DOHH2 (cell line): ENCODE measurements around the gene PRKCZ.

Experiments
- H3F3A ChIP-seq: fragments of 200-600 bp; sonication (generic), shearing (Covaris generic); 2 replicates; pipeline ENCODE4 v1.6.0; 2016; ENCODE audit warnings: antibody characterized with exemption, mild to moderate bottlenecking; ENCODE audit not compliant: control insufficient read depth, insufficient read depth
- H3K27ac ChIP-seq: fragments of 200-600 bp; sonication (generic); 2 replicates; pipeline ENCODE4 v1.5.1; 2014; ENCODE audit warnings: low read depth, mild to moderate bottlenecking, low read length, moderate library complexity
- H3K27me3 ChIP-seq: fragments of 200-600 bp; sonication (generic); 2 replicates; pipeline ENCODE4 v1.6.1; 2014; ENCODE audit warnings: mild to moderate bottlenecking, low read length, mixed read lengths; ENCODE audit not compliant: control insufficient read depth
- H3K36me3 ChIP-seq: fragments of 200-600 bp; sonication (generic); 2 replicates; pipeline ENCODE4 v1.6.1; 2014; ENCODE audit warnings: mild to moderate bottlenecking, low read length, moderate library complexity, mixed read lengths; ENCODE audit not compliant: control insufficient read depth
- H3K4me1 ChIP-seq: fragments of 200-600 bp; sonication (generic); 2 replicates; pipeline ENCODE4 v1.6.1; 2014; ENCODE audit warnings: mild to moderate bottlenecking, low read length, mixed read lengths; ENCODE audit not compliant: control insufficient read depth
- H3K4me2 ChIP-seq: fragments of 200-600 bp; sonication (generic); 2 replicates; pipeline ENCODE4 v1.6.0; 2014; ENCODE audit warnings: mild to moderate bottlenecking, low read length, moderate library complexity
- H3K4me3 ChIP-seq: fragments of 200-600 bp; sonication (generic); 2 replicates; pipeline ENCODE4 v1.5.1; 2014; ENCODE audit warnings: mild to moderate bottlenecking, low read length, mixed read lengths
- H3K79me2 ChIP-seq: fragments of 200-600 bp; sonication (generic); 2 replicates; pipeline ENCODE4 v1.6.1; 2014; ENCODE audit warnings: mild to moderate bottlenecking, low read length, mixed read lengths; ENCODE audit not compliant: control insufficient read depth
- H3K9me2 ChIP-seq: fragments of 200-600 bp; sonication (generic); replicated peaks from 2 replicates; pipeline ENCODE4 v1.6.1; 2014; ENCODE audit warnings: mild to moderate bottlenecking, low read length, mixed read lengths; ENCODE audit not compliant: control insufficient read depth
- H3K9me3 ChIP-seq: fragments of 200-600 bp; sonication (generic); 2 replicates; pipeline ENCODE4 v1.6.1; 2014; ENCODE audit warnings: antibody characterized with exemption, low read length, mixed read lengths; ENCODE audit not compliant: control insufficient read depth, insufficient read depth
- H4K20me1 ChIP-seq: fragments of 200-600 bp; sonication (generic); 2 replicates; pipeline ENCODE4 v1.6.0; 2014; ENCODE audit warnings: low read depth, mild to moderate bottlenecking, antibody characterized with exemption, low read length, moderate library complexity; ENCODE audit not compliant: control insufficient read depth, insufficient read depth
- EZH2phosphoT487 ChIP-seq: fragments of 200-600 bp; sonication (generic); IDR thresholded peaks from 2 replicates; pipeline ENCODE4 v1.6.1; 2017; ENCODE audit warnings: borderline replicate concordance, mild to moderate bottlenecking, antibody characterized with exemption, low read length, moderate library complexity, mixed read lengths
- TF ChIP-seq, protein P1 (sequence below): fragments of 200-600 bp; sonication (generic); IDR thresholded peaks from one replicate; pipeline ENCODE4 v1.5.1; 2014; ENCODE audit warnings: antibody characterized with exemption, mild to moderate bottlenecking, low read depth, low read length; ENCODE audit not compliant: poor library complexity, severe bottlenecking

The PRKCZ gene

DNA sequence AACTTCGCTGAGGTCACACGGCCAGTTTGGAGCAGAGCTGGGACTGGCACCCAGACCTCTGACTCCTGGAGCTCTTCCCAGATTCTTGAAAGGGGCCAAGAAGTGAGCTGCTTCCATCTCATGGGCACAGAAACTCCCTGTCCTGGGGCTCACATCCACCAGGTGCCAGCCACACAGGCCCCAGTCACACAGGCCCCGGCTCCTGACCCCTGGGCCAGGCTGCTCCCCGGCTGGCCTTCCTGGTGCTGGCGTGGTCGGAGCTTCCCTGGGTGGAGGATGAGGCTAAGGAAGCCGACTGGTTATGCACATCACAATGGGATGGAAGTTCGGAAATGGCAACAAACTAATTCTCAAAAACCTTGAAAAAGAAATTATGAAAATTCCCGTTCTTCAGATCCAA, 34.1 kb upstream of the PRKCZ start:
- no peaks in the 10 kb centered on the region for H3K27me3 ChIP-seq
- no peak for TF ChIP-seq EZH2phosphoT487
- TF ChIP-seq, protein P1, sequence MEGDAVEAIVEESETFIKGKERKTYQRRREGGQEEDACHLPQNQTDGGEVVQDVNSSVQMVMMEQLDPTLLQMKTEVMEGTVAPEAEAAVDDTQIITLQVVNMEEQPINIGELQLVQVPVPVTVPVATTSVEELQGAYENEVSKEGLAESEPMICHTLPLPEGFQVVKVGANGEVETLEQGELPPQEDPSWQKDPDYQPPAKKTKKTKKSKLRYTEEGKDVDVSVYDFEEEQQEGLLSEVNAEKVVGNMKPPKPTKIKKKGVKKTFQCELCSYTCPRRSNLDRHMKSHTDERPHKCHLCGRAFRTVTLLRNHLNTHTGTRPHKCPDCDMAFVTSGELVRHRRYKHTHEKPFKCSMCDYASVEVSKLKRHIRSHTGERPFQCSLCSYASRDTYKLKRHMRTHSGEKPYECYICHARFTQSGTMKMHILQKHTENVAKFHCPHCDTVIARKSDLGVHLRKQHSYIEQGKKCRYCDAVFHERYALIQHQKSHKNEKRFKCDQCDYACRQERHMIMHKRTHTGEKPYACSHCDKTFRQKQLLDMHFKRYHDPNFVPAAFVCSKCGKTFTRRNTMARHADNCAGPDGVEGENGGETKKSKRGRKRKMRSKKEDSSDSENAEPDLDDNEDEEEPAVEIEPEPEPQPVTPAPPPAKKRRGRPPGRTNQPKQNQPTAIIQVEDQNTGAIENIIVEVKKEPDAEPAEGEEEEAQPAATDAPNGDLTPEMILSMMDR: no peak

DNA sequence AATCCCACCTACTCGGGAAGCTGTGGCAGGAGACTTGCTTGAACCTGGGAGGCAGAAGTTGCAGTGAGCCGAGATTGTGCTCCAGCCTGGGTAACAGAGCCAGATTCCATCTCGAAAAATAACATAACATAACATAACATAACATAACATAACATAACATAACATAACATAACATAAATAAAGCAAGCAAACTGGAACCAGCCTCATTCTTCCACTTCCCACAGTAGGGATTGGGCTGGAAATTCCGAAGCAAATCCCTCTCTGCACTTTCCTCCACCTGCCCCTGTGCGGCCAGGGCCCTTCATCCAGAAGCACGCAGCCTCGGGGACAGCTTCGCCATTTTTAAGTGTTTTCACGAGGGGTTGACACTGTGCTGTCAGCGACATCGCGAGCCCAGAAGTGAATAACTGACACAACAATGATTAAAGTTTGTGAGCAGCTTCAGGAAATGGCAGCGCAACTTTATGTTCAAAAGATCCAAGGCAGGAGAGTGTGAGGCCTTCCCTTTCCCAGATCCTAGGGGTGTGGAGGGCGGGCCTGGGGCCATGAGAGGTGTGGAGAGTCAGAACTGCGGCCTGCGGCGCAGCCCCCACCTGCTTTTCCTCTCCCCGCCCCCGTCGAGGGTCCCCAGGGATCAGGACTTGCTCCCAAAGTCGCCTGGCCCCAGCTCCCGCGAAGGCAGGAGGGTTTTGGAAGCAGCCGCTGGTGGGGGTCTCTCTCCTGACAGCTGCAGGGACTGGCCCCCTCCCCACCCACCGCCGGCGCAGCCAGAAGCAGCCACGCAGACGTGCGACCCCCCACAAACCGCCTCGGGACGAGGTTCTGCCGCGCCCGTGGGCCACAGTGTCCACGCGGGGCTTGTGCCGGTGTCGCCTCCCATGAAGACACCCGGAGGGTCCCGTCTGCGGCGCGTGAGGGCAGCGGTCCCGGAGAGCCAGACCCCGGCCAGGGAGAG, 31.7 kb upstream of the PRKCZ start:
- TF ChIP-seq, protein P1: no peak
- no peak for TF ChIP-seq EZH2phosphoT487
- no peak overlapping the region for H3K27ac ChIP-seq
- H3K79me2 ChIP-seq: no peaks in the 10 kb centered on the region
- H3K27me3 ChIP-seq: no peaks in the 10 kb centered on the region
- H3K36me3 ChIP-seq: no peaks in the 10 kb centered on the region
- H3K9me2 ChIP-seq: no peaks in the 10 kb centered on the region
- H3F3A ChIP-seq: no peaks in the 10 kb centered on the region
- H3K9me3 ChIP-seq: no peaks in the 10 kb centered on the region
- H3K4me2 ChIP-seq: no peak overlapping the region
- H3K4me1 ChIP-seq: no peaks in the 10 kb centered on the region
- H4K20me1 ChIP-seq: no peaks in the 10 kb centered on the region
- H3K4me3 ChIP-seq: no peak overlapping the region

More for the DNA sequence above, 34.1 kb upstream of the PRKCZ start:
- H3K9me2 ChIP-seq: no peaks in the 10 kb centered on the region
- H3K9me3 ChIP-seq: no peaks in the 10 kb centered on the region
- H3K27ac ChIP-seq: no peak overlapping the region
- no peaks in the 10 kb centered on the region for H3K36me3 ChIP-seq
- H4K20me1 ChIP-seq: no peaks in the 10 kb centered on the region
- H3K4me3 ChIP-seq: no peak overlapping the region
- H3F3A ChIP-seq: no peaks in the 10 kb centered on the region
- H3K4me2 ChIP-seq: no peak overlapping the region
- H3K79me2 ChIP-seq: no peaks in the 10 kb centered on the region
- H3K4me1 ChIP-seq: no peaks in the 10 kb centered on the region

DNA sequence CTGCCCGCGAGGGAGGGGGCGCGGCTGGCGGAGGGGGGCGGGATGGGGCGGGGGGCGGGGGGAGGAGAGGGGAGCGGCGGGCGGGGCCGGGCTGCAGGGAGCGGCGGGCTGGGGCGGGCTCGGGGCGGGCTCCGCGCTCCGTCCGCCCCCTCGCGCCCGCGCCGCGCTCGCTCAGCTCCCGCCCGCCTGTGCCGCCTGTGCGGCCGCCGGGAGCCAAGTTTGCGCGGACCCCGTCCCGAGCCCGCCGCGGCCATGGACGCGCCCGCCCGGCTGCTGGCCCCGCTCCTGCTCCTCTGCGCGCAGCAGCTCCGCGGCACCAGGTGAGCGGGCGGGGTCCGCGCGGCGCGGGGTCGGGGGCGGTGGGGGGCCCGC, 31.1 kb upstream of the PRKCZ start, which contains the start of gene GABRD:
TSS of gene GABRD (plus strand) at position 174 of the 372 bp plus-strand sequence. CDS start at position 253, 79 bp downstream.
- Histone ChIP-seq H3K4me3 (no peak within 1 kb of the TSS), H3K36me3 (no peaks in the 10 kb centered on the region), H3K4me2 (no peak within 1 kb of the TSS), H3K27me3 (no peaks in the 10 kb centered on the region), H3K79me2 (no peaks in the 10 kb centered on the region), H3K4me1 (no peaks in the 10 kb centered on the region), H4K20me1 (no peaks in the 10 kb centered on the region), H3K9me3 (no peaks in the 10 kb centered on the region), H3K9me2 (no peaks in the 10 kb centered on the region), H3F3A (no peaks in the 10 kb centered on the region), H3K27ac (no peak within 1 kb of the TSS)
- TF ChIP-seq EZH2phosphoT487: no peak
- TF ChIP-seq, protein P1: no peak
